SJCRH30 (cell line): Measurements from ENCODE around the gene SEC62. TPM values are rescaled to one million over a fixed set of nuclear protein-coding genes. Genes with fewer than 3 reads are reported as not detected.

ENCODE experiments used
- DNase-seq, 2 experiments: peaks; one replicate each; pipeline ENCODE4 v3.0.0-alpha.2; 2015 to 2020
- H3K27ac ChIP-seq: fragments of 250-450 bp; sonication (Bioruptor Pico); 2 replicates; pipeline ENCODE4 v1.5.1; 2020; ENCODE audit warnings: mild to moderate bottlenecking, moderate library complexity
- H3K27me3 ChIP-seq: fragments of 250-450 bp; sonication (Bioruptor Pico); 2 replicates; pipeline ENCODE4 v1.5.1; 2020; ENCODE audit warnings: mild to moderate bottlenecking, moderate library complexity
- H3K36me3 ChIP-seq: fragments of 250-450 bp; sonication (Bioruptor Pico); 2 replicates; pipeline ENCODE4 v1.5.1; 2020; ENCODE audit warnings: mild to moderate bottlenecking, moderate library complexity
- H3K4me1 ChIP-seq: fragments of 250-450 bp; sonication (Bioruptor Pico); 2 replicates; pipeline ENCODE4 v1.5.1; 2020; ENCODE audit warnings: mild to moderate bottlenecking, moderate library complexity
- H3K4me3 ChIP-seq: fragments of 250-450 bp; sonication (Bioruptor Pico); 2 replicates; pipeline ENCODE4 v1.5.1; 2020; ENCODE audit warnings: mild to moderate bottlenecking, moderate library complexity
- H3K9me3 ChIP-seq: fragments of 250-450 bp; sonication (Bioruptor Pico); replicated peaks from 2 replicates; pipeline ENCODE4 v1.5.1; 2020; ENCODE audit warnings: mild to moderate bottlenecking, moderate library complexity
- total RNA-seq: library from RNA; depleted of rRNA; stranded (reverse); fragments of >200 nt; shearing (Covaris generic); gene quantifications from 2 replicates; pipeline ENCODE4 v1.2.3, GENCODE V29; 2014

The SEC62 gene
- total RNA-seq, 1 experiment from 2014 or later = 45.1 TPM

- Histone ChIP-seq H3K4me3 (no peak overlapping the region), H3K27ac (no peak overlapping the region), H3K4me1 (no peaks in the 10 kb centered on the region), H3K9me3 (no peaks in the 10 kb centered on the region), H3K27me3 (no peaks in the 10 kb centered on the region), H3K36me3 (no peaks in the 10 kb centered on the region)
- DNase-seq = no peak
Measured at GRCh38 chr3:170021083-170021482, 54.5 kb downstream of the SEC62 start.

- DNase-seq = no peak
- Histone ChIP-seq H3K4me3 (no peak overlapping the region), H3K9me3 (no peaks in the 10 kb centered on the region), H3K27ac (no peak overlapping the region), H3K27me3 (no peaks in the 10 kb centered on the region), H3K36me3 (no peaks in the 10 kb centered on the region), H3K4me1 (no peaks in the 10 kb centered on the region)
Measured at GRCh38 chr3:170022336-170022735, 55.7 kb downstream of the SEC62 start.

DNA sequence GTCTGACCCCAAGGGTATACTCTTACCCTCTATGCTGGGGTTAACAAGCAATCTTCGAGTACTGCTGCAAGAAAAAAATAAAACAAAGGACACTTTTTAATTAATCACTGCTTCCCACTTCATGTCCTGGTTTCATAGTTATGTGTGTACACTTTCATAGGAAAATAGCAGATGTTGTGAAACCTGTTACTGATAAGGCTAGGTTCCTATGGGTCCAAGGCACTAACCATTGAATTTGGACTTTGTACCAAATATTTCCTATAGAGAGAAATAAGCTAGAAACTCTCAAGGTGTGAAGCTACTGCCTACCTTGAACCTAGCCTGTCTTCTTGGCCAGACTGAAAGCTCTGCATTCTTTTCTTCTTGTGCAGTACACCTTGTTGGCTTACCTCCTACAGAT lies 56.6 kb downstream of the SEC62 start:
- H3K27me3 ChIP-seq = no peaks in the 10 kb centered on the region
- H3K27ac ChIP-seq = no peak overlapping the region
- H3K4me3 ChIP-seq = no peak overlapping the region
- H3K9me3 ChIP-seq = no peaks in the 10 kb centered on the region
- H3K36me3 ChIP-seq = no peaks in the 10 kb centered on the region
- no peak for DNase-seq
- no peaks in the 10 kb centered on the region for H3K4me1 ChIP-seq

DNA sequence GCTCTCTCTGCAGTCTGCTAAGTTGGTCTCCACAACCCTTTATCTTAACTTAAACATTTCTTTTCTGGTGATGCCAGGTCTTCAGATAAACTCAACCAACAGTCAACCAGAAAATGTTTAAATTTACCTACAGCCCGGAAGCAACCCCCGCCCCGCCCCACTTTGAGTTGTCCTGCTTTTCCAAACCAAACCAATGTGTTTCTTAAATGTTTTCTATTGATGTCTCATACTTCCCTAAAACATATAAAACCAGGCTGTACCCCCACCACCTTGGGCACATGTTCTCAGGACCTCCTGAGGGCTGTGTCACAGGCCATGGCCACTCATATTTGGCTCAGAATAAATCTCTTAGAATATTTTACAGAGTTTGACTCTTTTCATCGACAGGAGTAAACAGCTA lies 58.0 kb downstream of the SEC62 start:
- no peaks in the 10 kb centered on the region for H3K9me3 ChIP-seq
- no peak overlapping the region for H3K27ac ChIP-seq
- no peak for DNase-seq
- H3K4me3 ChIP-seq = no peak overlapping the region
- H3K36me3 ChIP-seq = no peaks in the 10 kb centered on the region
- H3K4me1 ChIP-seq = no peaks in the 10 kb centered on the region
- no peaks in the 10 kb centered on the region for H3K27me3 ChIP-seq

DNA sequence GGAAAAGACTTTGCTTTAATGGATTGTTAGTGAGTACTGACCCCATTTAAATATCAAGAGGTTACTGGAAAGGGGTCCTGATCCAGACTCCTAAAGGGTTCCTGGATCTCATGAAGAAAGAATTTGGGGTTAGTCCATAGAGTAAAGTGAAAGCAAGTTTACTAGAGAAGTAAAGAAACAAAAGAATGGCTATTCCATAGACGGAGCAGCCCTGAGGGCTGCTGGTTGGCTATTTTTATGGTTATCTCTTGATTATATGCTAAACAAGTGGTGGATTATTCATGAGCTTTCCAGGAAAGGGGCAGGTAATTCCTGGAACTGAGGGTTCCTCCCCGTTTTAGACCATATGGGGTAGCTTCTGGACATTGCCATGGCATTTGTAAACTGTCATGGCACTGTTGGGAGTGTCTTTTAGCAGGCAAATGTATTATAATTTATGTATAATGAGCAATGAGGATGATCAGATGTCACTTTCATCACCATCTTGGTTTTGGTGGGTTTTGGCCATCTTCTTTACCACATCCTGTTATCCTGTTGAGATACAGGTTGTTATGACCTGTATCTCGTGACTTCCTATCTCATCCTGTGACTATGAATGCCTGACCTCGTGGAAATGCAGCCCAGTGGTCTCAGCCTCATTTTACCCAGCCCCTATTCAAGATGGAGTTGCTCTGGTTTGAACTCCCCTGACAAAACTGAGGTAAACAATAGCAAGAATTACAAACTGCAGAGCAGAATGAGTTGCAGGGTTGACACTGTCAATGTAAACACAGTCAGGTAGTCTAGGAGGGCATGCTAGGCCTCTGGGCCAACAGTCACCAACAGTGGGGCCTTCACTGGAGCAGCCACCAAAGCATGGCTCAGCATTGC lies 60.9 kb downstream of the SEC62 start:
- Histone ChIP-seq H3K4me3 (no peak overlapping the region), H3K9me3 (no peaks in the 10 kb centered on the region), H3K27me3 (no peaks in the 10 kb centered on the region), H3K27ac (no peak overlapping the region), H3K4me1 (no peaks in the 10 kb centered on the region), H3K36me3 (no peaks in the 10 kb centered on the region)
- DNase-seq = no peak

DNA sequence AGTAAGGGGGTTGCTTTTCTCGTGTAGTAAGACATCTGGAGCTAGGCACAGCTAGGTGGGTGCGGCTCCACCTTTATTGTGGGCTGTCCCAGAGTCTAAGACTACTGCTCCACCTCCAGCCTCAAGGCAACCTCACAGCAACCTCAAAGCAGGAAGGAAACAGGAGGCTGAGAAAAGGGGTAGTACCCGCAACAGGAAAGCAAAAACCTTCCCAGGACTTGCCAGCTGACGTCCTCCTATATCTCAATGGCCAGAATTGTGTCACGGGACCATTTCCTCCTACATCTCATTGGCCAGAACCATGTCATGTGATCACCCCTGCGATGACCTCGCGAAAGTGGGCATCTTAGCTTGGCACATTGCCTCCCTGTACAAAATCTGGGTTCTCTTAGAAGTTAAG lies 66.9 kb downstream of the SEC62 start:
- DNase-seq = no peak
- H3K4me3 ChIP-seq = no peak overlapping the region
- H3K27ac ChIP-seq = no peak overlapping the region
- H3K36me3 ChIP-seq = no peaks in the 10 kb centered on the region
- no peaks in the 10 kb centered on the region for H3K9me3 ChIP-seq
- no peaks in the 10 kb centered on the region for H3K27me3 ChIP-seq
- no peaks in the 10 kb centered on the region for H3K4me1 ChIP-seq

- no peaks in the 10 kb centered on the region for H3K4me1 ChIP-seq
- peak within 1 kb of the TSS; percentile 54 for H3K4me3 ChIP-seq
- no peaks in the 10 kb centered on the region for H3K9me3 ChIP-seq
- no peaks in the 10 kb centered on the region for H3K36me3 ChIP-seq
- H3K27ac ChIP-seq = no peak within 1 kb of the TSS
- peak; percentile 65 to 76 for DNase-seq
- no peaks in the 10 kb centered on the region for H3K27me3 ChIP-seq
Measured at GRCh38 chr3:170037463-170038433, 71.1 kb downstream of the SEC62 start, which contains the start of gene GPR160. Gene GPR160 (plus strand): TSS chr3:170037995. CDS start chr3:170083973, 45,978 bp downstream.

DNA sequence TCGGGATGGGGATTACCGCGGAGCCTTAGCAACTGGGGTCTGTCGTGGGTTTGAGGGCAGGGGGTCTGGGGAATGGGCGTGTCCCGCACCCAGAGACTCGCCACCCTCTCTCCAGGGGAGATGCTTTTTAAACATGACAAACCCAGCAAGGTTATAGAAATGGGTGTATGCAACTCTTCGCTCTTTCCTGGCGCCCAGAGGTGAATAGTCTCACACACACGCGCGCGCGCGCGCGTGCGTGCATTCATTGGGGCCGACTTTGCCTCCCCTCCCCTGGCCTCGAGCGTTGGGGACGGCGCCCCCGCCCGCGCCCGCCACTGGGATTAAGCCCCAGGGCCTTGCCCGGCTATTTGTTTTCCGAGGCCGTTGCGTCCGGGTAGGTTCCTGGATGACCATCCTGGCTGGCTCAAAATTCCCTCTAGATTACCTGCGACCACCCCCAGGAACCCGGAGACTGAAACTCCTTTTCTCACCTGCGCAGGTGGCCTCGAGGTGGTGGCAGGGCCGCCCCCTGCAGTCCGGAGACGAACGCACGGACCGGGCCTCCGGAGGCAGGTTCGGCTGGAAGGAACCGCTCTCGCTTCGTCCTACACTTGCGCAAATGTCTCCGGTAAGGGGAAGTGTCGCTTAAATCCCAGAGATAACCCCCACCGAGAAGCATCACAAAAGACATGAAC lies 72.0 kb downstream of the SEC62 start:
- no peak overlapping the region for H3K27ac ChIP-seq
- no peaks in the 10 kb centered on the region for H3K4me1 ChIP-seq
- peak overlapping the region; percentile 54 for H3K4me3 ChIP-seq
- no peaks in the 10 kb centered on the region for H3K36me3 ChIP-seq
- no peaks in the 10 kb centered on the region for H3K9me3 ChIP-seq
- H3K27me3 ChIP-seq = no peaks in the 10 kb centered on the region
- DNase-seq = no peak

- Histone ChIP-seq H3K9me3 (no peaks in the 10 kb centered on the region), H3K36me3 (no peaks in the 10 kb centered on the region), H3K27ac (no peak overlapping the region), H3K4me3 (no peak overlapping the region), H3K27me3 (no peaks in the 10 kb centered on the region), H3K4me1 (no peaks in the 10 kb centered on the region)
- no peak for DNase-seq
Measured at GRCh38 chr3:170040418-170040817, 73.8 kb downstream of the SEC62 start.

GRCh38 chr3:170043506-170043905 lies 76.9 kb downstream of the SEC62 start:
- no peak for DNase-seq
- Histone ChIP-seq H3K27me3 (no peaks in the 10 kb centered on the region), H3K4me1 (no peaks in the 10 kb centered on the region), H3K36me3 (no peaks in the 10 kb centered on the region), H3K9me3 (no peaks in the 10 kb centered on the region), H3K4me3 (no peak overlapping the region), H3K27ac (no peak overlapping the region)

GRCh38 chr3:170044271-170044670 lies 77.7 kb downstream of the SEC62 start:
- Histone ChIP-seq H3K36me3 (no peaks in the 10 kb centered on the region), H3K27me3 (no peaks in the 10 kb centered on the region), H3K27ac (no peak overlapping the region), H3K4me1 (no peaks in the 10 kb centered on the region), H3K9me3 (no peaks in the 10 kb centered on the region), H3K4me3 (no peak overlapping the region)
- DNase-seq = no peak

GRCh38 chr3:170044795-170045244 lies 78.2 kb downstream of the SEC62 start:
- no peak for DNase-seq
- no peak overlapping the region for H3K27ac ChIP-seq
- no peaks in the 10 kb centered on the region for H3K36me3 ChIP-seq
- H3K4me1 ChIP-seq = no peaks in the 10 kb centered on the region
- no peak overlapping the region for H3K4me3 ChIP-seq
- H3K27me3 ChIP-seq = no peaks in the 10 kb centered on the region
- no peaks in the 10 kb centered on the region for H3K9me3 ChIP-seq

- no peaks in the 10 kb centered on the region for H3K9me3 ChIP-seq
- DNase-seq = no peak
- no peaks in the 10 kb centered on the region for H3K4me1 ChIP-seq
Measured at GRCh38 chr3:170046269-170047132, 79.9 kb downstream of the SEC62 start.

DNA sequence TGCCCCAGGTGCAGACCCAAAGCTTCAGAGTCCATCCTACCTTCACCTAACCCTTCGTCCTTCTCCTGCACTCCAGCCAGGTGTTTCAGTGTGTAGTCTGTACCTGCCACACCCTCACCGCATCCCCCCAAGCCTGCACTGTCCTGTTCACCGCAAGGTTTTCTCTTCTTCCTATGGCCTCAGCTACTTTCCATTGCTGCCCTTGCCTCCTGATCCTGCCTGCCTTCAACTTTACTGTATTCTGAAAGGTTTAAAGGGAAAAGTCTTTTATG lies 80.5 kb downstream of the SEC62 start:
- Histone ChIP-seq H3K4me1 (no peaks in the 10 kb centered on the region), H3K27me3 (no peaks in the 10 kb centered on the region), H3K36me3 (no peaks in the 10 kb centered on the region), H3K27ac (no peak overlapping the region), H3K9me3 (no peaks in the 10 kb centered on the region), H3K4me3 (no peak overlapping the region)
- DNase-seq = no peak

More at GRCh38 chr3:170046269-170047132, 79.9 kb downstream of the SEC62 start:
- Histone ChIP-seq H3K27me3 (no peaks in the 10 kb centered on the region), H3K4me3 (no peak overlapping the region), H3K36me3 (no peaks in the 10 kb centered on the region), H3K27ac (no peak overlapping the region)
